ENCODE results near the gene AK3. TPM values are rescaled to one million over a fixed set of nuclear protein-coding genes. Genes with fewer than 3 reads are reported as not detected.

Gene AK3
- total and polyA plus RNA-seq, 9 of the 15 experiments (the other 6 are each of a cell fraction or from before 2014, with no cell fraction given), result 12.2 to 78.6 (median 41.8) TPM

GRCh38 chr9:4679268-4680172 lies 61.5 kb downstream of the AK3 start, which contains the start of gene CDC37L1 (continued):
- TF ChIP-seq ZEB2 (IDR thresholded peaks at IDR 0.05), result no peak
- TF ChIP-seq PTRF (tag; IDR thresholded peaks at IDR 0.05), result no peak
- TF ChIP-seq ZNF518B (CRISPR knock-in tag; IDR thresholded peaks at IDR 0.05), result no peak
- TF ChIP-seq ZNF780A (CRISPR knock-in tag; IDR thresholded peaks at IDR 0.05), result no peak
- TF ChIP-seq RBM22 (IDR thresholded peaks at IDR 0.05; ENCODE audit: low read depth, low read length, poor library complexity, severe bottlenecking), result no peak
- TF ChIP-seq ATF7 (IDR thresholded peaks at IDR 0.05), result peak; percentile 82
- no peak for TF ChIP-seq CUX1 (CRISPR knock-in tag; IDR thresholded peaks at IDR 0.05)
- TF ChIP-seq ZNF778 (CRISPR knock-in tag; IDR thresholded peaks at IDR 0.05), result no peak
- TF ChIP-seq, protein P1, sequence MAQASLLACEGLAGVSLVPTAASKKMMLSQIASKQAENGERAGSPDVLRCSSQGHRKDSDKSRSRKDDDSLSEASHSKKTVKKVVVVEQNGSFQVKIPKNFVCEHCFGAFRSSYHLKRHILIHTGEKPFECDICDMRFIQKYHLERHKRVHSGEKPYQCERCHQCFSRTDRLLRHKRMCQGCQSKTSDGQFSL (CRISPR knock-in tag; IDR thresholded peaks at IDR 0.05), result no peak
- TF ChIP-seq, protein P1 (tag; IDR thresholded peaks at IDR 0.05), result no peak
- no peak for TF ChIP-seq JUNB (CRISPR knock-in tag; conservative IDR thresholded peaks at IDR 0.05)
- no peak for TF ChIP-seq ATF6 (CRISPR knock-in tag; IDR thresholded peaks at IDR 0.05)
- TF ChIP-seq, protein P2, sequence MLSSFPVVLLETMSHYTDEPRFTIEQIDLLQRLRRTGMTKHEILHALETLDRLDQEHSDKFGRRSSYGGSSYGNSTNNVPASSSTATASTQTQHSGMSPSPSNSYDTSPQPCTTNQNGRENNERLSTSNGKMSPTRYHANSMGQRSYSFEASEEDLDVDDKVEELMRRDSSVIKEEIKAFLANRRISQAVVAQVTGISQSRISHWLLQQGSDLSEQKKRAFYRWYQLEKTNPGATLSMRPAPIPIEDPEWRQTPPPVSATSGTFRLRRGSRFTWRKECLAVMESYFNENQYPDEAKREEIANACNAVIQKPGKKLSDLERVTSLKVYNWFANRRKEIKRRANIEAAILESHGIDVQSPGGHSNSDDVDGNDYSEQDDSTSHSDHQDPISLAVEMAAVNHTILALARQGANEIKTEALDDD (IDR thresholded peaks at IDR 0.05), result no peak
- TF ChIP-seq HEY1 (CRISPR knock-in tag; IDR thresholded peaks at IDR 0.05; ENCODE audit: borderline replicate concordance), result no peak

All from K562 (cell line).